OCI-M2 (cell line): Measurements from ENCODE around the gene CD300C.
"Not testable (repeated sequence)": the region's sequence is repeated elsewhere in the genome, so short reads cannot be mapped to it uniquely, and the experiment has no call there.

ENCODE experiments used
- DNase-seq: peaks from one replicate; lab custom pipeline; 2025; ENCODE audit not compliant: unreplicated experiment; lab: John Stamatoyannopoulos, UW

CD300C gene

GRCh38 chr17:74545843-74546230, at the start of gene CD300C:
CD300C (minus strand) TSS chr17:74546115; CDS start chr17:74545782, 333 bp downstream.
- DNase-seq, result no peak

GRCh38 chr17:74595037-74595750, 49.3 kb upstream of the CD300C start:
- DNase-seq, result no peak

- DNase-seq, result no peak
Measured at GRCh38 chr17:74592087-74592990, 46.4 kb upstream of the CD300C start, which contains the start of gene CD300LD. CD300LD (minus strand) TSS chr17:74592283; CDS start chr17:74592202, 81 bp downstream.

- DNase-seq, result no peak
Measured at GRCh38 chr17:74591503-74591902, 45.6 kb upstream of the CD300C start.

GRCh38 chr17:74585711-74586110, 39.8 kb upstream of the CD300C start:
- DNase-seq, result no peak

GRCh38 chr17:74584292-74585060, 38.6 kb upstream of the CD300C start:
- DNase-seq, result no peak

GRCh38 chr17:74582633-74583032, 36.7 kb upstream of the CD300C start:
- no peak for DNase-seq

- DNase-seq, result no peak
Measured at GRCh38 chr17:74579900-74580299, 34.0 kb upstream of the CD300C start.

GRCh38 chr17:74578979-74579378, 33.1 kb upstream of the CD300C start:
- no peak for DNase-seq

- DNase-seq, result no peak
Measured at GRCh38 chr17:74574489-74575142, 28.7 kb upstream of the CD300C start.

GRCh38 chr17:74573635-74574034, 27.7 kb upstream of the CD300C start:
- not testable (repeated sequence) for DNase-seq

- no peak for DNase-seq
Measured at GRCh38 chr17:74573169-74573568, 27.3 kb upstream of the CD300C start.

GRCh38 chr17:74571621-74572270, 25.8 kb upstream of the CD300C start:
- no peak for DNase-seq

- DNase-seq, result no peak
Measured at GRCh38 chr17:74569020-74570003, 23.4 kb upstream of the CD300C start.

GRCh38 chr17:74568106-74568873, 22.4 kb upstream of the CD300C start:
- no peak for DNase-seq

GRCh38 chr17:74567397-74567796, 21.5 kb upstream of the CD300C start, which contains the start of gene CD300H:
CD300H (minus strand) TSS chr17:74567509.
- DNase-seq, result no peak

- DNase-seq, result no peak
Measured at GRCh38 chr17:74566132-74566753, 20.3 kb upstream of the CD300C start.

- no peak for DNase-seq
Measured at GRCh38 chr17:74565126-74565525, 19.2 kb upstream of the CD300C start.
